Activated B cell treated with CpG ODN at 0.5 μM for 24 hours (primary cell): ENCODE data around the gene TMEM183A. TPM values are rescaled to one million over a fixed set of nuclear protein-coding genes. Genes with fewer than 3 reads are reported as not detected.

Experiments used
- ATAC-seq: fragments of 200-7000 bp; cut with Tn5 transposase; one replicate; pipeline ENCODE4 v1.10.0; 2021; ENCODE audit warnings: low read depth, mild to moderate bottlenecking, moderate library complexity
- CTCF ChIA-PET: fragments of 350-600 bp; sonication (Branson Sonifier 250); formaldehyde crosslinking; loops from one replicate; lab custom pipeline; 2021; ENCODE audit warnings: antibody characterized with exemption; lab: Charles Lee
- POLR2A ChIA-PET: fragments of 350-600 bp; sonication (Branson Sonifier 250); formaldehyde crosslinking; loops from one replicate; lab custom pipeline; 2021; ENCODE audit warnings: antibody characterized with exemption; lab: Charles Lee
- DNase-seq: peaks from one replicate; pipeline ENCODE4 v3.0.0; 2022
- H3K27ac Mint-ChIP-seq: one replicate; pipeline ENCODE4 v1.8.0; 2020; ENCODE audit warnings: mixed read lengths
- H3K27me3 Mint-ChIP-seq: one replicate; pipeline ENCODE4 v1.8.0; 2021; ENCODE audit warnings: mixed read lengths
- H3K36me3 Mint-ChIP-seq: one replicate; pipeline ENCODE4 v1.8.0; 2021; ENCODE audit warnings: low read depth, mixed read lengths
- H3K4me1 Mint-ChIP-seq: one replicate; pipeline ENCODE4 v1.8.0; 2021; ENCODE audit warnings: mixed read lengths
- H3K4me3 Mint-ChIP-seq: one replicate; pipeline ENCODE4 v1.8.0; 2020; ENCODE audit warnings: mild to moderate bottlenecking, mixed read lengths
- H3K9me3 Mint-ChIP-seq: one replicate; pipeline ENCODE4 v1.8.0; 2020; ENCODE audit warnings: mixed read lengths
- intact Hi-C: fragments of 100-400 bp; cut with micrococcal nuclease; formaldehyde crosslinking; loops from one replicate; pipeline ENCODE4 v1.15.1; 2024
- total RNA-seq: library from RNA; stranded (reverse); gene quantifications from 2 replicates; pipeline ENCODE4 v1.2.3, GENCODE V29; 2022
- TF ChIP-seq, protein P1 (sequence below): fragments of 200-600 bp; IDR thresholded peaks from one replicate; pipeline ENCODE4 v1.8.0; 2022; ENCODE audit warnings: antibody characterized with exemption, mild to moderate bottlenecking

Gene TMEM183A
- total RNA-seq, 1 donor from 2014 or later = 70.6 TPM

GRCh38 chr1:203055161-203055799 is 48.1 kb downstream of the TMEM183A start:
- Mint-ChIP-seq H3K27me3 (peaks cover 27% of the 10 kb centered on the region), H3K36me3 (no peaks in the 10 kb centered on the region), H3K9me3 (no peaks in the 10 kb centered on the region), H3K4me3 (no peak overlapping the region), H3K4me1 (no peaks in the 10 kb centered on the region), H3K27ac (no peak overlapping the region)
- CTCF ChIA-PET = interaction anchor here (2.1 kb wide), 1 partner anchor 16 kb away, joined by 4 read pairs; no protein-coding TSS in a partner anchor
- POLR2A ChIA-PET = no interaction called here
- no peak for ATAC-seq
- no peak for DNase-seq
- TF ChIP-seq, protein P1, sequence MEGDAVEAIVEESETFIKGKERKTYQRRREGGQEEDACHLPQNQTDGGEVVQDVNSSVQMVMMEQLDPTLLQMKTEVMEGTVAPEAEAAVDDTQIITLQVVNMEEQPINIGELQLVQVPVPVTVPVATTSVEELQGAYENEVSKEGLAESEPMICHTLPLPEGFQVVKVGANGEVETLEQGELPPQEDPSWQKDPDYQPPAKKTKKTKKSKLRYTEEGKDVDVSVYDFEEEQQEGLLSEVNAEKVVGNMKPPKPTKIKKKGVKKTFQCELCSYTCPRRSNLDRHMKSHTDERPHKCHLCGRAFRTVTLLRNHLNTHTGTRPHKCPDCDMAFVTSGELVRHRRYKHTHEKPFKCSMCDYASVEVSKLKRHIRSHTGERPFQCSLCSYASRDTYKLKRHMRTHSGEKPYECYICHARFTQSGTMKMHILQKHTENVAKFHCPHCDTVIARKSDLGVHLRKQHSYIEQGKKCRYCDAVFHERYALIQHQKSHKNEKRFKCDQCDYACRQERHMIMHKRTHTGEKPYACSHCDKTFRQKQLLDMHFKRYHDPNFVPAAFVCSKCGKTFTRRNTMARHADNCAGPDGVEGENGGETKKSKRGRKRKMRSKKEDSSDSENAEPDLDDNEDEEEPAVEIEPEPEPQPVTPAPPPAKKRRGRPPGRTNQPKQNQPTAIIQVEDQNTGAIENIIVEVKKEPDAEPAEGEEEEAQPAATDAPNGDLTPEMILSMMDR = no peak
- intact Hi-C loops = no loop called here

GRCh38 chr1:203056012-203056411 is 48.8 kb downstream of the TMEM183A start:
- DNase-seq = no peak
- POLR2A ChIA-PET = no interaction called here
- H3K27ac Mint-ChIP-seq = no peak overlapping the region
- CTCF ChIA-PET = interaction anchor here (2.1 kb wide), 1 partner anchor 17 kb away, joined by 4 read pairs; no protein-coding TSS in a partner anchor
- H3K36me3 Mint-ChIP-seq = no peaks in the 10 kb centered on the region
- no peak overlapping the region for H3K4me3 Mint-ChIP-seq
- intact Hi-C loops = no loop called here
- H3K4me1 Mint-ChIP-seq = no peaks in the 10 kb centered on the region
- ATAC-seq = no peak
- TF ChIP-seq, protein P1 = no peak
- H3K27me3 Mint-ChIP-seq = peaks cover 25% of the 10 kb centered on the region
- H3K9me3 Mint-ChIP-seq = no peaks in the 10 kb centered on the region

DNA sequence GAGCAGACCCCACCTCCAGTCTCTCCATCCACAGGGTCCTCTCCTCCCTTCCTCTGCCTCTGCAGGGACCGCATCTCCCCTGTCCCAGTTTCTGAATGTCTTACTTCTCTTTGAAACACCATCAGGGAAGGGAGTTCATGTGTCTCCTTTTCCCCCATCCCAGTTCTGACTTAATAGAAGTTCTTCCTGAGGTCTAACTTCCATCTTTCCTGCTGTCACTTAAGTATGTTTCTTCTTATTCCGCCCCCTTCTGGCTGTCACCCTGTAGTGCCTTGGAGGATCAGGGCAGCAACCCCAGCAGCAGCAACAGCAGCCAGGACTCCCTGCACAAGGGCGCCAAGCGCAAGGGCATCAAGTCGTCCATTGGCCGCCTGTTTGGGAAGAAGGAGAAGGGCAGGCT is 49.3 kb downstream of the TMEM183A start:
- Mint-ChIP-seq H3K27me3 (peaks cover 20% of the 10 kb centered on the region), H3K4me3 (no peak overlapping the region), H3K36me3 (no peaks in the 10 kb centered on the region), H3K27ac (no peak overlapping the region), H3K4me1 (no peaks in the 10 kb centered on the region), H3K9me3 (no peaks in the 10 kb centered on the region)
- intact Hi-C loops = no loop called here
- ChIA-PET POLR2A (no interaction called here), CTCF (no interaction called here)
- ATAC-seq (no peak), DNase-seq (no peak)
- TF ChIP-seq, protein P1 = no peak

DNA sequence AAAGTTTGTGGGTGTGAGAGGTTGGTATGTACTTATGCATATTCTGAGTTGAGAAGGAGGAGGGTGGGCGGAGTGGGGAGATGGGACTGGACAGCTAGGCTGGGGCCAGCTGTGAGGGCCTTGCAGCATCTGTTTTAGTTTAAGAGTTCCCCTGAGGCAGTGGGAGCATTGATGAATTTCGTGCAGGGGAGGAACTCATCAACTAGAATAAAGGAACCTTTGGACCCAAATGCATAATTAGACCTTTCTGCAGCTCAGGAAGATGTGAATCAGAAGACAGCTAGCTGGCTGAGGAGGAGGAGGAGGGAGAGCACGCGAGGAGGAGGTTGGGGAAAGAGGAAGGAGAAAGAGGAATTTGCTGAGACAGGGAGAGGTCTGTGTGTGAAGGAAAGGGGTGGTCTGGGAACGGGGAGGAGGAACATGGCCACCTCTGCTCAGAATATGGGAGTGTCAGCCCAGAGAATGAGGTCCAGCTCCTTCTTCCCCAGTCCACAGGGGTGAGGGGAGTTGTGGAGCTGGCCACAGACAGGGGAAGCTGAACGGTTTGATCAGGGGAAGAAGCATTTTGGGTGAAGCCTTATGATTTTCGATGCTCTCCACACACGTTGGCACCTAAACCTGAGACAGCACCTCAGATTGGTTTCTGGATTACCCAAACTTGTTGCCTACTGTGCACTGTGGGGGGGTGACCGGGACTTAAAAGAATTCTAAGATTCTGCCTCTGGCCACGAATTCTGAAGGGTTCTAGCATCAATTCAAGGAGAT is 50.9 kb downstream of the TMEM183A start:
- H3K27ac Mint-ChIP-seq = no peak overlapping the region
- no peaks in the 10 kb centered on the region for H3K4me1 Mint-ChIP-seq
- DNase-seq (no peak), ATAC-seq (no peak)
- ChIA-PET POLR2A (no interaction called here), CTCF (no interaction called here)
- peaks cover 11% of the 10 kb centered on the region for H3K27me3 Mint-ChIP-seq
- no peaks in the 10 kb centered on the region for H3K9me3 Mint-ChIP-seq
- H3K4me3 Mint-ChIP-seq = no peak overlapping the region
- TF ChIP-seq, protein P1 = no peak
- intact Hi-C loops = no loop called here
- H3K36me3 Mint-ChIP-seq = no peaks in the 10 kb centered on the region

GRCh38 chr1:203058676-203058935 is 51.4 kb downstream of the TMEM183A start:
- peaks cover 11% of the 10 kb centered on the region for H3K27me3 Mint-ChIP-seq
- POLR2A ChIA-PET = no interaction called here
- no peaks in the 10 kb centered on the region for H3K4me1 Mint-ChIP-seq
- ATAC-seq = no peak
- no peaks in the 10 kb centered on the region for H3K9me3 Mint-ChIP-seq
- intact Hi-C loops = no loop called here
- TF ChIP-seq, protein P1 = no peak
- DNase-seq = no peak
- no peak overlapping the region for H3K27ac Mint-ChIP-seq
- H3K36me3 Mint-ChIP-seq = no peaks in the 10 kb centered on the region
- H3K4me3 Mint-ChIP-seq = no peak overlapping the region
- CTCF ChIA-PET = no interaction called here
